C4-2B (cell line): ENCODE data around the gene CDKN1A.

Experiments
- ZFX ChIP-seq: fragments of 450-650 bp; IDR thresholded peaks from 2 replicates; pipeline ENCODE4 v1.6.1; 2017
- TF ChIP-seq, protein P1 (sequence below): fragments of 450-650 bp; conservative IDR thresholded peaks from 2 replicates; pipeline ENCODE4 v1.5.1; 2017; ENCODE audit warnings: mild to moderate bottlenecking

- TF ChIP-seq, protein P1, sequence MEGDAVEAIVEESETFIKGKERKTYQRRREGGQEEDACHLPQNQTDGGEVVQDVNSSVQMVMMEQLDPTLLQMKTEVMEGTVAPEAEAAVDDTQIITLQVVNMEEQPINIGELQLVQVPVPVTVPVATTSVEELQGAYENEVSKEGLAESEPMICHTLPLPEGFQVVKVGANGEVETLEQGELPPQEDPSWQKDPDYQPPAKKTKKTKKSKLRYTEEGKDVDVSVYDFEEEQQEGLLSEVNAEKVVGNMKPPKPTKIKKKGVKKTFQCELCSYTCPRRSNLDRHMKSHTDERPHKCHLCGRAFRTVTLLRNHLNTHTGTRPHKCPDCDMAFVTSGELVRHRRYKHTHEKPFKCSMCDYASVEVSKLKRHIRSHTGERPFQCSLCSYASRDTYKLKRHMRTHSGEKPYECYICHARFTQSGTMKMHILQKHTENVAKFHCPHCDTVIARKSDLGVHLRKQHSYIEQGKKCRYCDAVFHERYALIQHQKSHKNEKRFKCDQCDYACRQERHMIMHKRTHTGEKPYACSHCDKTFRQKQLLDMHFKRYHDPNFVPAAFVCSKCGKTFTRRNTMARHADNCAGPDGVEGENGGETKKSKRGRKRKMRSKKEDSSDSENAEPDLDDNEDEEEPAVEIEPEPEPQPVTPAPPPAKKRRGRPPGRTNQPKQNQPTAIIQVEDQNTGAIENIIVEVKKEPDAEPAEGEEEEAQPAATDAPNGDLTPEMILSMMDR, result no peak
- TF ChIP-seq ZFX, result no peak
Observed at GRCh38 chr6:36633915-36634314, 44.6 kb upstream of the CDKN1A start.
